ENCODE data around the gene STMND1. TPM values are rescaled to one million over a fixed set of nuclear protein-coding genes. Genes with fewer than 3 reads are reported as not detected.

Gene STMND1
- total RNA-seq, 1 experiment from 2014 or later: 0.26 TPM

DNA sequence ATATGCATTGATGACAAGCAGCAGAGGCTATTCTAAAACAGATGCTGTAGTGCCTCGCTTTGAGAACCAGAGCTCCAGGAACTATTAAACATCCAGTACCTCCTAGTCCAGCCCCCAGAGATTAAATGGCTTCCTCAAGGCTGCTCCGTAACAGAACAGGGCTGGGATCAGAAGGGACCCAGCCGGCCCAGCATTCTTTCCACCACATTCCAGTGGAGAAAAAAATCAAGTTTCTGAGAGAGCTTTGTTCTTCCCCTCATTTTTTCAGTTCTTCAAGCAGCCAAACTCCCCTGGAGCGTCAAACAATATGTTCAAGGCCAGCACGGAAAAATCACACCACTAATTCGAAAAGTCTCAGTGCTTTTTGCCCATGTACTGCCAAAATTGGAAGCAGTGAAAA is 5.8 kb upstream of the STMND1 start:
- 0 out of 2 replicates have a peak, but pooled peaks cover 4% of the 10 kb centered on the region for H3K4me1 ChIP-seq (replicated peaks; ENCODE audit: insufficient read depth)
- no peaks in the 10 kb centered on the region for H3K27me3 ChIP-seq (ENCODE audit: insufficient read depth, low read depth)
- no peak overlapping the region for H3K27ac ChIP-seq
- H3K4me3 ChIP-seq: no peak overlapping the region
- H3K9me3 ChIP-seq (ENCODE audit: insufficient read depth, low read depth): no peaks in the 10 kb centered on the region
- no peaks in the 10 kb centered on the region for H3K36me3 ChIP-seq (ENCODE audit: low read depth)
- CTCF ChIA-PET: interaction anchor here (0.6 kb wide), 1 partner anchor 1760 kb away, joined by 4 read pairs; no protein-coding TSS in a partner anchor
- H3F3A ChIP-seq (ENCODE audit: insufficient read depth, low read depth): 0 out of 2 replicates have a peak, but pooled peaks cover 4% of the 10 kb centered on the region
- no peaks in the 10 kb centered on the region for H4K20me1 ChIP-seq (ENCODE audit: insufficient read depth)
- no peaks in the 10 kb centered on the region for H3K79me2 ChIP-seq (ENCODE audit: low read depth)
- intact Hi-C loops (cut with micrococcal nuclease; ENCODE audit: unreplicated experiment): loop anchor here (5.0 to 10.0 kb wide), 3 partner anchors 486 to 1401 kb away; partner anchors contain the start of gene GMPR
- no peak overlapping the region for H2AFZ ChIP-seq
- no peak overlapping the region for H3K4me2 ChIP-seq
- TF ChIP-seq EZH2 (IDR thresholded peaks at IDR 0.05; ENCODE audit: low read depth): no peak
- no peak for TF ChIP-seq CTCF (conservative IDR thresholded peaks at IDR 0.05)
- BruUV-seq (replicated peaks): no TSS peak
- H3K9me2 ChIP-seq (ENCODE audit: insufficient read depth): no peaks in the 10 kb centered on the region
- POLR2A ChIA-PET (ENCODE audit: unreplicated experiment): interaction anchor here (0.5 kb wide), 1 partner anchor 729 kb away, joined by 19 read pairs; no protein-coding TSS in a partner anchor
- no peak for DNase-seq

DNA sequence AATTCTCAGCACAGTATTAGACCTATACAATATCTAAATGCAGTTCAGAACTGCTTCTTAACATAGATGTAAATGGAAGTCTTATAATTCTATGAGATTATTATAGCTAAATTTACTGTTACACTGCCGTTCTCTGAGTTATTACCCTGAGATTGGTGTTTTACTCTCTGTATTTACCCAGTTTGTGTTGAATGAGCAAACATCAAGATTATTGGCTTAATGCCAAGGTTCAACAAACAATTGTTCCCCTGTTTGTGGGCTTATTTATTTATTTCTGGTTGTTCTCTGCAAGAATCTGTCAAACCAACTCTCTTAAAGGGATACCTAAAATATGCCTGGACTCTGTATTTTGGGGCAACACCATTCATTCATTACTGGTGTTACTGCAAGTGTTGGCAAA is 5.2 kb upstream of the STMND1 start:
- no TSS peak for BruUV-seq (replicated peaks)
- Histone ChIP-seq H3K4me1 (replicated peaks; ENCODE audit: insufficient read depth) (0 out of 2 replicates have a peak, but pooled peaks cover 4% of the 10 kb centered on the region), H3K36me3 (ENCODE audit: low read depth) (no peaks in the 10 kb centered on the region), H2AFZ (no peak overlapping the region), H3K27ac (no peak overlapping the region), H4K20me1 (ENCODE audit: insufficient read depth) (no peaks in the 10 kb centered on the region), H3K4me2 (no peak overlapping the region), H3K27me3 (ENCODE audit: insufficient read depth, low read depth) (no peaks in the 10 kb centered on the region), H3K4me3 (no peak overlapping the region), H3K79me2 (ENCODE audit: low read depth) (no peaks in the 10 kb centered on the region), H3K9me2 (ENCODE audit: insufficient read depth) (no peaks in the 10 kb centered on the region), H3F3A (ENCODE audit: insufficient read depth, low read depth) (0 out of 2 replicates have a peak, but pooled peaks cover 4% of the 10 kb centered on the region), H3K9me3 (ENCODE audit: insufficient read depth, low read depth) (no peaks in the 10 kb centered on the region)
- CTCF ChIA-PET: no interaction called here
- TF ChIP-seq CTCF (conservative IDR thresholded peaks at IDR 0.05) (no peak), EZH2 (IDR thresholded peaks at IDR 0.05; ENCODE audit: low read depth) (no peak)
- intact Hi-C loops (cut with micrococcal nuclease; ENCODE audit: unreplicated experiment): loop anchor here (5.0 to 10.0 kb wide), 3 partner anchors 486 to 1402 kb away; partner anchors contain the start of gene GMPR
- DNase-seq: no peak
- POLR2A ChIA-PET (ENCODE audit: unreplicated experiment): interaction anchor here (0.5 kb wide), 1 partner anchor 730 kb away, joined by 19 read pairs; no protein-coding TSS in a partner anchor

DNA sequence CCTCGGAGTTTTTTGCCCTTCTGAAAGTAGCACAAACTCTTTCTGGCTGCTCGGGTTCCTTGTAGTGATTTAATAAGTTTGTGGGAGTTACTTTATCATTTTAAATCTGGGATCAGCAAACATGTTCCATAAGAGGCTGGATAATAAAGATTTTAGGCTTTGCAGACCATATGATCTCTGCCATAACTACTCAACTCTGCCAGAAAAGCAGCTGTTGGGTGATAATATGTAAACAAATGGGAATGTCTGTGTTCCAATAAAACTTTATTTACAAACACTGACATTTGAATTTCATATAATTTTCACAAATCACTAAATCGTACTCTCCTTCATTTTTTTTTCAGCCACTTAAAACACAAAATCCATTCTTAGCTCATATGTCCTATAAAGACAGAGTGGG is 3.9 kb upstream of the STMND1 start:
- no peaks in the 10 kb centered on the region for H3K79me2 ChIP-seq (ENCODE audit: low read depth)
- intact Hi-C loops (cut with micrococcal nuclease; ENCODE audit: unreplicated experiment): loop anchor here (5.0 to 10.0 kb wide), 3 partner anchors 484 to 1403 kb away; partner anchors contain the start of gene GMPR
- no peaks in the 10 kb centered on the region for H3K27me3 ChIP-seq (ENCODE audit: insufficient read depth, low read depth)
- POLR2A ChIA-PET (ENCODE audit: unreplicated experiment): no interaction called here
- H4K20me1 ChIP-seq (ENCODE audit: insufficient read depth): no peaks in the 10 kb centered on the region
- no TSS peak for BruUV-seq (replicated peaks)
- TF ChIP-seq EZH2 (IDR thresholded peaks at IDR 0.05; ENCODE audit: low read depth) (no peak), CTCF (conservative IDR thresholded peaks at IDR 0.05) (no peak)
- H3K4me2 ChIP-seq: no peak overlapping the region
- H3F3A ChIP-seq (ENCODE audit: insufficient read depth, low read depth): 0 out of 2 replicates have a peak, but pooled peaks cover 4% of the 10 kb centered on the region
- CTCF ChIA-PET: interaction anchor here (0.6 kb wide), 1 partner anchor 605 kb away, joined by 6 read pairs; no protein-coding TSS in a partner anchor
- no peaks in the 10 kb centered on the region for H3K36me3 ChIP-seq (ENCODE audit: low read depth)
- H3K4me1 ChIP-seq (replicated peaks; ENCODE audit: insufficient read depth): 0 out of 2 replicates have a peak, but pooled peaks cover 4% of the 10 kb centered on the region
- no peak overlapping the region for H3K4me3 ChIP-seq
- no peak overlapping the region for H2AFZ ChIP-seq
- no peak overlapping the region for H3K27ac ChIP-seq
- H3K9me2 ChIP-seq (ENCODE audit: insufficient read depth): no peaks in the 10 kb centered on the region
- no peaks in the 10 kb centered on the region for H3K9me3 ChIP-seq (ENCODE audit: insufficient read depth, low read depth)
- no peak for DNase-seq
